HG03097 (cell line): Measurements from ENCODE around the gene PTRH2.
"Not testable (repeated sequence)": the region's sequence is repeated elsewhere in the genome, so short reads cannot be mapped to it uniquely, and the experiment has no call there.

Source experiments
- ATAC-seq: cut with Tn5 transposase; IDR thresholded peaks from one replicate; pipeline ENCODE4 v1.9.1; 2021; ENCODE audit not compliant: unreplicated experiment, low FRiP score

Gene PTRH2

DNA sequence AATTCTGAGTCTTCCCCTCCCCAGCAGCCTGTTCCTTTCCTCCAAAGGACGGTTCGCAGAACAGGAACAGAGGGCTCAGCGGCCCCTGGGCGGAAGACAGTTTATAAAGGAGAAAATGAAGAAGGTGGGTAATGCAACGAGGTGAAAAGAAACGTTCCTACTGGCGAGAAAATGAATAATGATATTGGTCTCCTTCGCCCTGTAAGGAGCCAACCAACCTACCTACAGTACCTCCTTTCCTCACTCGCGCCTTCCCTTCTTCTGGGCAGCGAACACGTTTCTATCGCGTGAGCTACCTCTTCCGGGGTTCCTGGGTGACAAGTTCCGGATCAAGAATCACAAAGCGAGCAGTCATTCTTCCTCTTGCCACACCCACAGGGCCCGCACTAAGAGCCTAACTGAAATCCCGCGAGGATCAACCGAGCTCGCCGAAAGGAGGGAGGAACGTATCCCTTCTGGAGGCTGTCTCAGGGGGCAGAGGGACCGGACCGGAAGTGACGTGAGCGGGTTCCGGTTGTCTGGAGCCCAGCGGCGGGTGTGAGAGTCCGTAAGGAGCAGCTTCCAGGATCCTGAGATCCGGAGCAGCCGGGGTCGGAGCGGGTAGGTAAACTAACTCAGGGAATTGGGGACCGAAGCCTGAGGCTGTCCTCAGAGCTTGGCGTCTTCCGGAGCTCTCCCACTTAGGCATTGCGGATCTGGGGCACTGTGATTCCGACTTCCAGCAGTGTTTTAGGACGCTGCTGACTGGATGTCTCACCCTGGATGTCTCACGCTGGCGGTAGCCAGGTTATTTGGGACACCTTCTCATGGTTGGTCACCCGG lies at the start of gene PTRH2, which contains the start of gene VMP1:
Gene PTRH2, minus strand, starts transcription at position 282 of the 822 bp plus-strand sequence. CDS start 9,452 bp downstream, outside the sequence.
Gene VMP1, plus strand, starts transcription at position 506 of the 822 bp plus-strand sequence. CDS start 23,793 bp downstream, outside the sequence.
- peak; percentile 92 for ATAC-seq

DNA sequence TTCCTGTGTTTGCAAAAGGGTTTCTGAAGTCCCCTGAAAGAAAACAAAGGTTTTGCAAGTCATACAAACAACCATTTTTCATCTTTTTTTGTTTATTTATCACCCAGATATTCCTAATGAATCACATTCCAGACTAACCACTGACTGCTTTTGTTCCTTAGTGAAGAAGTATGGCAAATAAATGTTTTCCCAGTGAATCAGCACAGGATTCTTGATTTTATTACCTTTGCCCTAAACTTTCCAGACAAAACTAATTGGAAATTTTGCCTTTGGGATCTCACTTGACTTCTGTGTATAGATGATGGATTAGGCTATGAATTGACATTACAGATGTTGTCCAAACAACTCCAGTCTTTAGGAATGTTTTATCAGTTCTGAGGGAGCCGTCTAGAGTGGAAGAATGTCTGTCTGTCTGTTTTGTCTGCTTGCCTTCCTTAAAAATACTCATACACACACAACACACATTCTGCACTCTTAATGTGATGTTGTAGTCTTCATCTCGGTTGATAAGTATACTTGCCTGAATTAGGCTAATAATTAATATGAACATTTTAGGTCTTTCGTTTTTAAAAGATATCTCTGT lies 49.1 kb upstream of the PTRH2 start:
- ATAC-seq, result no peak

DNA sequence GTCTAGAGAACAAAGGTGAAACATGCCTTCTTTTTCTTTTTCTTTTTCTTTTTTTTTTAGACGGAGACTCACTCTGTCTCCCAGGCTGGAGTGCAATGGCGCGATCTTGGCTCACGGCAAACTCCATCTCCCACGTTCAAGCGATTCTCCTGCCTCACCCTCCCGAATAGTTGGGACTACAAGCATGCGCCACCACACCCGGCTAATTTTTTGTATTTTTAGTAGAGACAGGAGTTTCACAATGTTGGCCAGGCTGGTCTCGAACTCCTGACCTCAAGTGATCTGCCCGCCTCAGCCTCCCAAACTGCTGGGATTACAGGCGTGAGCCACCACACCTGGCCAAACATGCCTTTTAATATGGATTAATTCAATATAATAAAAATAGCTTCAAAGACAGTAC lies 47.8 kb upstream of the PTRH2 start:
- not testable (repeated sequence) for ATAC-seq

DNA sequence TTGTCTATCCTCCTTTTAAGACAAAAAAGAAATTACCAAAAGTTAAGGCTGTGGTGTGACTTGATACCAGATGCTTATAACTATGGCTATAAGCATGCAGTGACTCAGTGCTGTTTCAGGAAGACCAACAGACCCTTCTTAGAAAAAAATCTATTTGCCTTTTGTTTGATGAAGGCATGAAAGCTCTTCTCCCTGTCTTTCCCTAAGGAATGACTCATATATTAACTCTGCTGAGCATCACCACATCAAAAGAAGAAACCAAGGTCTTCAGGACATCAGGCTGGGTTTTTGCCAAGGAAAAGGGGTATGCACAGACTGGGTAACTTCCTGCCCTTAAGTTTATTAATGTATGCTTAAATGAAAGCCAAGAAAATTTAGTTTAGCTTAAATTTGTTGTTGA lies 47.3 kb upstream of the PTRH2 start:
- no peak for ATAC-seq

DNA sequence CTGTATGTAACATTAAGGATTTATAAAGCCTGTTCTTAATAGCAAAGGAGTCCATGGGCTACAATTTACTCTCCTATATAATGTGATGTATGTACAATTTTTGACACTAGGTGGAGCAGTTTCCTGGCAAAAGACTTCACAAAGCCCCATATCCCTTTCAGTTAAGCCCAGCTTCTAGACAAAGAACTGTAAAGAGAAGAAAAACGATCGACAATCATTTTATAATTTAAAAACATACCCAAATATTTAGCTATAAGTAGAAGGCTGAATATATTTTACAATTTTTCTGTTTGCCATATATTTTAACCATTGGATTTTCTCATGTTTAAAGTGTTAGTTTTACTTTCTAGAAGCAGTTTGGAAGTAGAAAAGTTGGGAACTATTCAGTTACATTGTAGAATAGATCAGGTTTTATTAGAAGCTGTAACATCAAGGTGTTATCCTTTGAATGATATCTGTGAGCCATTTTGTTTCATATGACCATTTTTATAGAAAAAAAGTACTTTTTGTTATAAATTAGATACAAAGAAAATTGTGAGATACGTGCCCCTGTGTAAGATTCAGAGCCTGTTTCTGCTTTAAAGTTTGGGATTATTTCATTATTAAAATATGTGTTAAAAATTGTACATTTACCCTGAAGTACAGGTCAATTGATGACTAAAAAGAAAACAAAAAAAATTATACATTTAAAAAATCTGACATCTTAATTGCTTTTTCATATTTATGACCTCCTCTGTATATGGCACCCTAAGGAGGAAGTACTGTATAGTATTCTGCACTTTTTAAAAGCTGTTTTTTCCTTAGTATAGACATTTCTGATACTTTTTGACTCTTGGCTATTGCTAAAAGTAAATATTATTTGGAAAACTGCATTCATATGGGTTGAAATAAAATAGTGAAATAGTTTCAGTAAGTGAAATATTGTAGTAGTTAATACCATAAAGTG lies 46.6 kb upstream of the PTRH2 start:
- ATAC-seq, result peak; percentile 49

GRCh38 chr17:59752922-59753321 lies 45.7 kb upstream of the PTRH2 start:
- ATAC-seq, result no peak

DNA sequence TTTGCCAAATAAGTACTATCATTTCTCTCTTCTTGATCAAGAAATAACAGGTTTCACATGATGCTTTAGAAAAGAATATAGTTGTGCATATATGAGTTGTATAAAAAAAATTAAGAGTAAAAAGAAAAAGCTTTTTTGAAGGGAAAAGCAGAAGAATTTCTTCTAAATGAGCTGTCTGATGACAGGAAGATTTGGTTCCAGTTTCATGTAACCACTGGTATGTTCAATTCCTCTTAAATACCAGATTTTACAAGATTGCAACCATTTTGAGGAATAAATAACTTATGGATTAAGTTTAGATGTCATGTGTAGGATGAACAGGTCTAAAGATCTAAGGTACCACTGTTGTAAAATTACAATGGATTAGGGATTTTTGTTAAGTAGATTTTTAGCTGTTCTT lies 45.2 kb upstream of the PTRH2 start:
- no peak for ATAC-seq

- no peak for ATAC-seq
Observed at GRCh38 chr17:59751955-59752413, 44.8 kb upstream of the PTRH2 start.

- ATAC-seq, result no peak
Observed at GRCh38 chr17:59748591-59748990, 41.4 kb upstream of the PTRH2 start.

DNA sequence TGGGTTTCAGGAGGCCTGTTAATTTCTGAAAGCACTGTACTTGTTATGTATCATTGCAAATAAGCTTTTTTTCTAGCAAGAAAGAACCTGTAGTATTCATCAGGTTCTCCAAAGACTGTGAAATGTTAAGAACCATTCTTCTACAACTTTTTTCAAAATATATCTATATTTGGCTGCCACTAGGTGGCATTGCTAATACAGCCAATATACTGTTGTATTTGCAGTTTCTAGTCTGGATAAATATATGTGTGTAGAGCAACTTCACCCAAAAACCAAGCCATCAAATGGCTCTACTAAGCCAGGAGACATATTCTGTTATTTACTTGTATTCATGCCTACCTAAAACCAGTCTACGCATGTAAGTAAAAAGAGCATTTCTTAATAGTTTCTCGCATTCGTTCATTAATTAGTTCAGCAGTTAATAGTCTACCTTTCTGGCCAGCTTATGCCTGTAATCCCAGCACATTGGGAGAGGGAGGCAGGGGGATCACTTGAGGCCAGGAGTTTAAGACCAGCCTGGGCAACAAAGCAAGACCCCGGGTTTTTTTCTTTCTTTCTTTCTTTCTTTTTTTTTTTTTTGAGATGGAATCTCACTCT lies 39.7 kb upstream of the PTRH2 start:
- no peak for ATAC-seq

DNA sequence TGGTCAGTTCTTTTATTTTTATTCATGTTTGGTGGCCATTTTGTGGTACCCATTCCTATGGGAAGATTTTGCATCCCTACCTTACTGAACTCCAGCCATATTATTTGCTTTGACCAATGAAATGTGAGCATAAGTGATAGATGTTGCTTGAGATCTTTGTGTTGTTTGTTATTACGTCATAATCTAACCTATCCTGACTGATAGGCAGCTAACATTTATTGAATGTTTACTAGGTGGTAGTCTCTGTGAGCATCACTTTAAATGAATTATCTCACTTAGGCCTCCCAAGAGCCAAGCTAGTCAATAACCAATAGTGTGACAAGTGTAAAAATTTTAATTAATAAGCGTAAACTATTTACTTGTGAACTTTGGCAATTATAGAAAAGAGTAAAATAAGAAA lies 37.8 kb upstream of the PTRH2 start:
- no peak for ATAC-seq

DNA sequence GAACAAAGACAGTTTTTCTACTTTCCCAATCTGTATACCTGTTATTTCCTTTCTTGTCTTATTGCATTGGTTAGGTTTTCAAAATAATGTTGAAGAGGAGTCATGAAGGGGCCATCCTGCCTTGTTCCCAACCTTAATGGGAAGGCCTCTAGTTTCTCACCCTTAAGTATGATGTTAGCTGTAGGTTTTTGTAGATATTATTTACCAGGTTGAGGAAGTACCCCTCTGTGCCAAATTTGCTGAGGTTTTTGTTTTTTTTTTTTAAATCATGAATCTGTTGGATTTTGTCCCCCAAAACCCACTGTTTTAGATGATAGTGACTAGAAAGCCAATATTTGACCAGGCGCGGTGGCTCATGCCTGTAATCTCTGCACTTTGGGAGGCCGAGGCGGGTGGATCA lies 36.6 kb upstream of the PTRH2 start:
- ATAC-seq, result no peak

DNA sequence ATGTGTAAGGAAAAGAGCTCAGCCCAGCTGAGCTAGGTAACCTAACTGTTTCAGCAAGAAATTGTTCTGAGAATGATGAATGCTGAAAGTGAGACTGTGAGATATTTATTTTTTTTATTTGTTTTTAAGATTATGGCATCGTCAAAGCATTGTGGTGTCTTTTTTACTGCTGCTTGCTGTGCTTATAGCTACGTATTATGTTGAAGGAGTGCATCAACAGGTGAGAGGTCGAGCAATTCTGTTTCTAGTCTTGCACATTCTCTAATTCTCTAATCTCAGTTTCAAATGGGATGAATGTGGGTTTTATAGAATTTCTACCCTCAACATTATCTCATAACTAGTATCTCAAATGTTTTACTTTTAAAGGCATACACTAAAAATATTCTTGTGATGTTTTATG lies 30.1 kb upstream of the PTRH2 start:
- ATAC-seq, result no peak

DNA sequence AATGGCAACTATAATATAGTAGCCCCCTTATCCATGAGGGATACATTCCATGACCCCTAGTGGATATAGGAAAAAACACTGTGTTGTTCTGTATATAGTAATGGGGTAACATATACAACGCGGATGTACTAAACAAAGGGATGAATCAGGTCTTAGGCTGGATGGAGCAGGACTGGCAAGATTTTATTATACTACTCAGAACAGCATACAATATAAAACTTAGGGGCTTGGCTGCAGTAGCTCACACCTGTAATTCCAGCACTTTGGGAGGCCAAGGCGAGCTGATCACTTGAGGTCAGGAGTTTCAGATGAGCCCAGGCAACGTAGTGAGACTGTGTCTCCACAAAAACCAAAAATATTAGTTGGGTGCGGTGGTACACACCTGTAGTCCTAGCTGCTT lies 27.0 kb upstream of the PTRH2 start:
- ATAC-seq, result no peak

DNA sequence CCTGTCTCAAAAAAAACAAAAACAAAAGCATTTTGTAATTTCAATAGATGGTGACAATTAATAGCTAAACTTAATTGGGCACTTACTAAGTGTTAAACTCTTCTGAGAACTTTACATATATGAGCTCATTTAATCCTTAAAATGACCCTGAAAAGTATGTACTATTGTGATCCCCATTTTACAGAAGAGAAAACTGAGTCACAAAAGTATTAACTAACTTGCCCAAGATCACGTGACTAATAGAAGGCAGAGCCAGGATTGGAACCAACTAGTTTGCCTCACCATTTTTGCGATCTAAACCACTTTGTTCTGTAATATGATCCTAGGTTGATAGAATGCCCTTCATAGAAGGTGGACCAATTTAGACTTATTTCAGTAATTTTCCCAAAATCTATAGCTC lies 26.5 kb upstream of the PTRH2 start:
- no peak for ATAC-seq

- no peak for ATAC-seq
Observed at GRCh38 chr17:59730268-59730834, 23.1 kb upstream of the PTRH2 start.

DNA sequence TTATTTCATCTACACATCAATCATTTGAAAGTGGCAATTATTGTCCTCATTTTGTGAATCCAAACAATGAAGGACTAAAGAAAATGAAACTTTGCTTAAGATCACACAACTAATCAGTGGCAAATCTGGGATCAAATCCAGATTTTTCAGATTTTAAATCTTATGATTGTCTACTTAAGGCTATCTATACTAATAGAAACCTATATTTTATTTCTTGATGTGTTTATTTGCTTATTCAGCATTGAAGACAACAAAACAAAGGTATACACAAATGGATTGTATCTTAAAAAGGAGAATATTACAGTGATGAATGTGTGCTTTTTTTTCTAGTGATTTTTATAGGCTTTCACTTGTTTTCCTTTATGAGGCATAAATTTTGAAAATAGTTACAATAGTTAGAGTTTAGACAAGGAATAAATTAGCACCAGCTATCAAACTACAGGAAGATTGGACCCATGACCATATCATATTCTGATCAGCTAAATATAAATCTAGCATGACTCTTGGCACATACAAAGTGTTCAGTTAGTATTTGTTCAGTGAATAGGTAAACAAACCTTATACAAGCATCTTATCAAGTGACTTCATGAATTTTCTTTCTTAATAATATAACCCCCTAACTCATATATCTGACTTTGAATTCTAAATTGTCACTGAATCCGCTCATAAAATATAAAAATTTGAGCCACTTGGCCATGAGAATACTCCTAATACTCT lies 20.7 kb upstream of the PTRH2 start:
- ATAC-seq, result no peak

DNA sequence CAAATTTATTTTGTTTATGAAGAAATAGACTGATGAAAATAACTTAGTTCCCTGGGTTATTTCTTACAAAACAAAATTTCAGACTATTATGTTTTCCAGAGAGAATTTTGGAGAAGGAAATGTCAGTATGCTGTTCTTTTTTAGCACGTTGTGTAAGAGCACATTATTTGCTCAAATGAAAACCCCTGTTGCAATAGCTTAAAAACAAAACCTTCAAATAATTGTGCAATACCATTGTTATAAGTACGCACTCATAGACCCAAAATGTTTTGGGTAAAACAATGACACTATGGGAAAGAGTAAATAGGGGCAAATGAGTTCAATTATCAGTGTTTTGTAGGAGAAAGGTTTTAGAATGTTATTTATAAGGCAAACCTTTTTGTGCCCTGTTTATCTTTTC lies 18.5 kb upstream of the PTRH2 start:
- no peak for ATAC-seq

- no peak for ATAC-seq
Observed at GRCh38 chr17:59723607-59724006, 16.4 kb upstream of the PTRH2 start.

- no peak for ATAC-seq
Observed at GRCh38 chr17:59723041-59723440, 15.8 kb upstream of the PTRH2 start.
